Stimulated activated CD4-positive, alpha-beta T cell treated with anti-CD3 and anti-CD28 coated beads, Interleukin-2, amount 100 ng/mL, for 48 hours (primary cell): ENCODE results near the gene BDKRB2.
A peak's percentile ranks its signal among the peaks of the same experiment; 100 is the strongest.

Experiments
- DNase-seq, 2 donors: peaks; one replicate each; pipeline ENCODE4 v3.0.0-alpha.2; 2020

BDKRB2 gene

DNA sequence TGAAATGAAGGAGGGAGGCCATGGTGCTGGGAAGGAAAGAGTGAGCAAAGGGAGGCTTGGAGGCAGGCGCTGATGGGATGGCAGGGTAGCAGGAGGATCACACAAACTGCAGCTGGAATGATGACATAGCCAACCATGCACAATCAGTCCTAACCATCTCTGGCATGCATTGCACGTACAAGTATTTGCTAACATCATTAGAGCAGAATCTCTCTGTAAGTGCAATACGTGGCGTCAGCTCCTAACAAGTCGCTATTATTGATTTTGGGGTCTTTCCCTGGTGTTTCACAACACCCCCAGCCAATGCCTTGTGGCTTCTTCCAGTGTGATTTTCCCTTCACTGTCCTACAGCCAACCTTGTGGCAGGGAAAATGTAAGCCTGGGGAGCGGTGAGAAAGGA, 69.9 kb downstream of the BDKRB2 start:
- DNase-seq = no peak

DNA sequence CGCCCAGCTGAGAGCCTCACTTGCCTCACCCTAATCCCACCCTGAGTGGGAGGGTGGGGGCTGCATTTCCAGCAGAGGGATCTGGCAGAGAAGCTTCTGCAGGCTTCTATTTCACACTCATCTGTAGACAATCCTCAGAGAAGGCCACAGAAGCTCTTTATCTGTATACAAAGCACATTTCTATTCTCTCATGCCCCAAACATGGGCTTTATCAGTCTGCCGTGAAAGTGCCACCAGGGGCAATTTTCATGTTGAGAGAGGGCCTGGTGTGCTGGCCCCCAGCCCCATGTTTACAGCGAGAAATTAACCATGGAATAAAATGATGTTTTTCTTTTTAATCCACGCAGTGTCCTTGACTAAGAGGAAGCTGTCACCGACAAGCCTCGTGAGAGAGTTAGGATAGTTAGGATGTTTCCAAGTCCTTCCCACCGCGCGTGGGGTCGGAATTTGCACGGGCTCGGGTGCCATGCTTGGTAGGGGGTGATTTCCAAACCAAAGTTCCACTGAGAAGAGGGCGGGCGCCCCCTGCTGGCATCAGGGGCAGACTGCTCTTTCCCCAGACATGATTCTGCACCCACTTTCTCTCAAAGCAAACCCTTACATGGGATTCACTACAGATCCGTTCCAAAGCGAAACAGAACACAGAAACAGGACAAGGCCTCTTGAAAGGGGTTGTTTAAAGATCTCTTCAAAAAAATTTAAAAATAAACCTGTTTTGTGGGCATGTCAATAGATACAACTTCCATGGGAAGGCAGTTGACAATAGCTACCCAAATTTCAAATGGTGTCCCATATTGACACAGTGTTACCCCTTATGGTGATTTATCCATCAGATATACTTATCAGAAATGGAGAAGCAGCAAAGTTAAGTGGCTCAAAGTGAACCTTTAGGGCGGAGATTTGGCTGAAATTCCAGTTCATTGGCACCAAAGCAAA, 70.8 kb downstream of the BDKRB2 start:
- DNase-seq = peak; percentile 73 to 75

DNA sequence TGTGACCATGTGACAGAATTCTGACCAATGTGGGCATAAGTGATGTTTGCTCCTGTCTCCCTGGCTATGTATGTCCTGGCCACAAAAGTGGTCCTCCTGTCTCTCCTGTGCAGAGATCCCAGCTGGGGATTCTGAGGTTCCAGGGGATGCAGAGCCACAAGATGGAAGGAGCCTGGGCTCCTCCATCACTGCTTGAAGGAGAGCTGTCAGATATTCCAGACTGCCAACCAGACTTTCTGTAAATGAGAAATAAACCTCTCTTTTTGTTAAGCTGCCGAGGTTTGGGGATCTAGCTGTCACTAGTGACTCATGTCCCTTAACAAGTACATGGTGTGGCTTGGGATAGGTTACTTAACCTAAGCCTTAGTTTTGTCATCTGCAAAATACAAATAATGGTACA, 73.3 kb downstream of the BDKRB2 start:
- no peak for DNase-seq

DNA sequence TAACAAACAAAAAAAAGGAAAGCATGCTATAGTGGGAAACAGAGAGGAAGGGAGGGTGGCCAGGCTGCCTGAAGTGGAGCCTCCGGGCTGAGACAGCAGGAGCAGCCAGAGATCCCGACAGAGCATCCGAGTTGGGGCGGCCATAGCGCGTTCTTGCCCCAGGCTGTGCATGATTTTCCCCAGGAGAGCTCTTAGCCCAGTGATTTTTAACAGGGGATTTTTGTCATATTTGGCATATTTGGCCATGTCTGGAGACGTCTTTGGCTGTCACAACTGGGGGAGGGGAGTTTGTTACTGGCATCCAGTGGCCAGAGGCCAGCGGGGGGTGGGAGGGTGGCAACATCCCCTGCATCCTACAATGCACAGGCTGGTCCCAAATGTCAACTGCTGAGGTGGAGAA, 74.9 kb downstream of the BDKRB2 start:
- DNase-seq = no peak

DNA sequence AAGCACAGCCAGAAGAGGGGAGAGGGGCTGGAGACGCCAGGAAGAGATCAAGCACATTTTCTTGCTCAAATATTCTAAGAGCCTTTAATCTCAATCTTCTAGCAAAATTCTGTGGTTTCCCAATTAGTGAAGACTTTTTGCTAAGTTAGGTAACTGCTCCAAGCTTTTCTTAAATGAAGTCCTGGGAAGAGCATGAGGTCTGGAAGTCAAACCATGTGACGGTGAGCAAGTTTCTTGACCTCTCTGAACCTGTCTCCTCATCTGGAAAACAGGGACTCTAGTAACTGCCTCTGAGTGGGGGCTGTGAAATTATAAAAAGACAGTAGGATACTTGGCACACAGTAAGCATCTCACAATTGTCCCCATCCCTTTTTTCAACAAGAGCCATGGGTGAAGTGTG, 75.5 kb downstream of the BDKRB2 start:
- DNase-seq = no peak

DNA sequence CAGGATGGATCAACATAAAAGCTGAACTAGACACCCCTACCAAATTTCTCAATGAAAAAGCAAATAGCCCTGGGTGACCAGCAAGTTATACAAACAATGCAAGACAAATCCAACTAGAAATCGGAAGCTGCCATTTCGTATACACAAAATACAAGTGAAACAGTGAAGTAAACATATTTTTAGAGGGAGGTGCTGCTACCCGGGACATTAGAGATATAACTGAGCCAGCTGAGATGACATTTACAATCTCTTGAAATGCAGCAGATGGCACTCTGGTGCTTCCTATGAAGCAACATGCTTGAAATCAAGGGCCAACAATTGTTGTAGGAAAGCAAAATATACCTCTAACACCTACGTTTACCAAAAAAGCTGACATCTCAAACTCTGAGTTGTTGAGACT, 76.8 kb downstream of the BDKRB2 start:
- DNase-seq = no peak

DNA sequence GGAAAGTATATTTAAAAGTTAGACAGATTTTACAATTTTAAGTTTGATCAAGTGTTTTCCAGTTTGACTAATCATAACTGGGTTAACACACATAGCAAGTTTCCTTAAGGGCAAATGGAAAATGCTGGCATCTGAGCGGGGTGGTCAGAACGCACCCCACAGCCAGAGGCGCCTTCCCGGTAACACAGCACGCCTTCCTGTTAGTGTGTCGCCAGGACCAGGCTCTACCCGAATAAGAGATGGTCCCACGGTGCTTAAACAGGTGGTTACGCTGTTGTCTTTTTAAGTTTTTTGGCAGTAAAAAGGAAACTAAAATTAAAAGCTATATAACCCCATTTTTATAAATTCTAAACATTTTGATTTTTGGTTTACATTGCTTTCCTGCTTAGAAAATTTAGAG, 79.4 kb downstream of the BDKRB2 start:
- no peak for DNase-seq

DNA sequence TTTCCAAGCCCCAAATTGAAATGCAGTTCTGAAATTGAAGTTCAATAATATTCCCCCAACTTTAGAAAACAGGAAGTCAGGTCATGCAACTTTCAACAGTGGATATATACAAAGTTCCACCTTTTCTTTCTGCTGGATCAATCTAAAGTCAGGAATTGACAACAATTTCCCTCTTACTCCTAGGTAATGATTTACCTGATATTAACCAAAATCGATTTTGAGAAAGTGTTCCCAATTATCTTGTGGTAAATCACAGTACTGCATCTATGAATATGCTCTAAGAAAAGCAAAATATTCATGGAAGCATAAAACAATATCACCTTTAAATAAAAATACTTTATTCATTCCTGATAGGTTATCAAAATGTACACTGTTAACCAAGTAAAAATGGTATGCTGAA, 79.8 kb downstream of the BDKRB2 start:
- no peak for DNase-seq

DNA sequence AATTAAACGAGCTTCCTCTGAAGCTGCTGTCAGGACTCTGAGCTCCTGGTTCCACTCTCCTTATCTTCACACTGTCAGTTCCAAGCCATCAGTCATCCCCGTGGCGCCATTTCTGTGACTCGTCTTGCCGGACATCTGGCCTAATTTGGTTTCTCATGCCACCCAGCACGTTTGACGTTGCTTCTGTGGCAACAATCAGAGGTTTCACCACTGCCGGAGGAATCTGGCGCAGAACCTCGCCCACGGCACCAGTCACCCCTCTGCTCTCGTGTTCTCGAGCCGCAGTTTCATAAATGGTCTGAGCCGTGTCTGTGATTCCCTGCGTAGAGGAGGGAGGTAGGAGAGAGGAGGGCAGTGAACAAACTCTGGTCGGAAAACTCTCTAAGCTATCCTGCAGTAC, 81.0 kb downstream of the BDKRB2 start:
- no peak for DNase-seq

DNA sequence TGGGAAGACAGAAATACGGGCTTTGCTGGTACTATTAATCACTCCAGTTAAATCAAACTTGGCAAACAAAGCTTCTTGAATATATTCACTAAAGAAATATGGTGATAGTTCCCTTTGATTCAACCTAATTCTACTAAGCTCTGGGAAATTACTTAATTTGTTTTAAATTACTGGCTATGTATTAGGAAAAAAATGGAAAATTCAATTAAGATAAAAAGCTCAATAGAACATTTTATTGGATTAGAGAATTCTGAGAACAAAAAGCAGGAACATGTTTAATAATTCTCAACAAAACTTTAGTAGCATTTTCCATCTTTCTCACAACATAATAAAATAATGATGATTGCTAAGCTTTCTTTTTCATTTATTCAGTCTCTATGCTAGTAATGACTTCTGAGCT, 81.6 kb downstream of the BDKRB2 start:
- DNase-seq = no peak

DNA sequence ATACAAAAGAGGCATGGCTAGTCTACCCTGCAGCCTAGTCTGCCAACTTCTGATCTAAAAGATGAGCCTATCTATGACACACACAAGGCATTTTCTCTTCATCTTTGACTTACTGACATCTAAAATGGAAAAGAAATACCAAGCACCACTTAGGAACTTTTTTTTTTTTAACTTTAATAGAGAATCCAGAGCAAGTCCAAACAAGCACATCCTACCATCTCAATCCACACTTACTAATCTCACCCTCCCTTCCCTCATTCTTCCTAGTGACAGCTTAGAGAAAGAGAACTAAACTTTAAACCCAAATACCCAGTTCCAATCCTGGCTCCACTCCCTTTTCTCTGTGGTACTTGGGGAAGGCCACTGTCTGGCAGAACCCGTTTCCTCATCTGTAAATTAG, 83.2 kb downstream of the BDKRB2 start:
- no peak for DNase-seq
